Measurements from ENCODE around the gene NXPH1.

The NXPH1 gene

DNA sequence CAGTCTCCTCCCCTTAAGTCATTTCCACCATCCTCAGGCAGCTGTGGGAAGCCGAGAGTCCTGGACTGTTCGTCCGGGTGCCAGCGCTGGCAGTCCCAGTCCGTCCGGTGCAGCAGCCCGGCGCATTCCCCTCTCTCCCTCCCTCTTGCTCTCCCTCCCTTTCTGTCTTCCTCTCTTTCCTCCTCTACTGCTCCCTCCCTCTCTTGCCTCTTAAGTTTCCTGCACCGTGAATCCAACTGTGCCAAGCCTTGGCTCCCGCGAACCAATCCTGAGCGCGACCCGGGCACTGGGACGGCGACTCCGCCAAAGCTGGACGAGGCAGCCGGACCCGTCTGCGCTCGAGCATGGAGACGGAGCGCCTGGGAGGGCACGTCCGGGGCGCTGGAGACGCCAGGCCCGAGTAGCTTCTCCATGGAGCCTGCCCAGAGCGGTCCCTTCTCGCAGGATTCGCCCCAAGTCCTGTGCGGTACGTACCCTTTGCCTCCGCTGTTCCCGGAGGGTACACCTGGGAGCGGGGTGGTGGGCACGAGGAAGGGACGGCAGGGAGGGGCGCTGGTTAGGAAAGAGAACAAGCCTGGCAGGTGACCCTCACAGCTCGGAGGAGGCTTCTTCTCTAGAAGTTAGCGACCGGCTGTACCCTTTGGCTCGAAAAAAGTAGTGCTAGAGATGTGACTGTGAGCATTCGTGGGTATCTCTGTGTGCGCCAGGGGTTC, 1.0 kb downstream of the NXPH1 start:
- POLR2A ChIA-PET = no interaction called here
- CTCF ChIA-PET = no interaction called here
- no peak for DNase-seq (ENCODE audit: extremely low spot score)
- TF ChIP-seq FOXK2 (IDR thresholded peaks at IDR 0.05) (no peak), BHLHE40 (IDR thresholded peaks at IDR 0.05; ENCODE audit: borderline replicate concordance) (no peak), ELF4 (IDR thresholded peaks at IDR 0.05) (no peak), FOXM1 (IDR thresholded peaks at IDR 0.05; ENCODE audit: borderline replicate concordance) (no peak)

DNA sequence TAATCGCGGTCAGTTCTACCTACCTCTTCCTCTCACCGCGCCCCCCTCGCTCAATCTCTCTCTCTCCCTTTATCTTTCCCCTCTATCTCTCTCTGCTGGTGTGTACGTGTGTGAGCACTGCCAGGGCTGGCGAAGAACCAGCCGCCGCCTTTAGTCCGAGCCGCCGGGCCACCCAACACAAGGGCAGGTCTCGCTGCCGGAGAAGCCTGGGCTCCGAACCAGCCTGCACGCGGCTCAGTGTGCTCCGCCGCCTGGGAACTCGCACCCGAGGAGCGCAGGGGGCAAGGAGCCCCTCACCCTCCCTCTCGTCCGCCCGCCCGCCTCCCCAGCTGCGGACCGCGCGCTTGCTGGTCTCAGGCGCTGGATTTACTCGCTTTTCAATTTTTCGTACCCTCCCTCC, 1.7 kb downstream of the NXPH1 start:
- no peak for TF ChIP-seq FOXA1 (IDR thresholded peaks at IDR 0.05)
- TF ChIP-seq CTBP1 (IDR thresholded peaks at IDR 0.05; ENCODE audit: borderline replicate concordance) = no peak
- no peak for TF ChIP-seq ELF4 (IDR thresholded peaks at IDR 0.05)
- TF ChIP-seq L3MBTL2 (conservative IDR thresholded peaks at IDR 0.05) = no peak
- no peak for TF ChIP-seq SP1 (IDR thresholded peaks at IDR 0.05)
- TF ChIP-seq, protein P1, sequence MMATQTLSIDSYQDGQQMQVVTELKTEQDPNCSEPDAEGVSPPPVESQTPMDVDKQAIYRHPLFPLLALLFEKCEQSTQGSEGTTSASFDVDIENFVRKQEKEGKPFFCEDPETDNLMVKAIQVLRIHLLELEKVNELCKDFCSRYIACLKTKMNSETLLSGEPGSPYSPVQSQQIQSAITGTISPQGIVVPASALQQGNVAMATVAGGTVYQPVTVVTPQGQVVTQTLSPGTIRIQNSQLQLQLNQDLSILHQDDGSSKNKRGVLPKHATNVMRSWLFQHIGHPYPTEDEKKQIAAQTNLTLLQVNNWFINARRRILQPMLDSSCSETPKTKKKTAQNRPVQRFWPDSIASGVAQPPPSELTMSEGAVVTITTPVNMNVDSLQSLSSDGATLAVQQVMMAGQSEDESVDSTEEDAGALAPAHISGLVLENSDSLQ (IDR thresholded peaks at IDR 0.05) = no peak
- TF ChIP-seq ZNF384 (IDR thresholded peaks at IDR 0.05) = no peak
- no peak for TF ChIP-seq NFRKB (IDR thresholded peaks at IDR 0.05)
- no peak for TF ChIP-seq LEF1 (IDR thresholded peaks at IDR 0.05; ENCODE audit: borderline replicate concordance)
- TF ChIP-seq HDGF (IDR thresholded peaks at IDR 0.05; ENCODE audit: borderline replicate concordance) = no peak
- DNase-seq (ENCODE audit: extremely low spot score) = no peak
- ChIA-PET CTCF (no interaction called here), POLR2A (no interaction called here)

DNA sequence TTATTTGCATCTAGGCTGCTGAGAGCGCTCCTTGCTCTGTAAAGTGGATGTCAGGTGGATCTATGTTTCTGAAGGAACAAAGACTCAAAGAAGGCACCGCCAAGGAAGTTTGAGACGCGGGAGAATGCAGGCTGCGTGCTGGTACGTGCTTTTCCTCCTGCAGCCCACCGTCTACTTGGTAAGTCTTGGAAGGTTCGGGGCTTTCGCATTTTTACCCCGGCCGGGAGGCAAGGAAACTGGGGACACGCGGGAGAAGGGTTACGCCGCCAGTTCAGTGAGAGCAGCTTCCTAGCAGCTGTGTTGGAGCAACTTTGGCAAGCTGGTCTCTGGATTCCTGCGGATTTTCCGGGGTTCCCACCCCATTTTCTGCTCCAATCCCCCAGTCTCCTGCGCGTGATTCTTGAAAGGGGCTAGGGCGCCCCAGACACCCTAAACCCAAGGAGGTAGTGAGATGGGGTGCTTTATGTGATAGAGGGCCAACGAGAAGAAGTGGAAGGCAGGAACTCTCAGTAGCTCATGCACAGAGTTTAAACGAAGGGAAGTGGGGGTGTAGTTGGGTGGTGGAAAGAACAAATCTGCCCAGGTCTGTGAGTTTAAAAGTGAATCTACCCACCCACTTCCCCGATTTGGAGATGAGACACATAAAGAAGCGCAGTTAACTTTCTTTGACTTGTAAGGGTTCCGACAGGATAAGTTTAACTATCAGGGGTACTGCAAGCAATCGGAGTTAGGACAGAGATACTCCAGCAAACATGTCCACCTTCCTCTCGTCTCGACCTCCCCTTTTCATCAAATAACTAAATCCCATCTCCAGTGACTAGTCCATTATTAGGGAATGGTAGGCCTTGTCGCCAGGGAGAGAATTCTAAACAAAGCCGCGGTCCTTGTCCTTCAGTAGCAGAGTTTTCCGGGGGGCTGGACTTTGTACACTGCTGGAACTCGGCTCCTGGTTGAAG, 2.5 kb downstream of the NXPH1 start:
- CTCF ChIA-PET = interaction anchor here (0.8 kb wide), 1 partner anchor 700 kb away, joined by 3 read pairs; no protein-coding TSS in a partner anchor
- TF ChIP-seq ARNT (IDR thresholded peaks at IDR 0.05) (no peak), LEF1 (IDR thresholded peaks at IDR 0.05; ENCODE audit: borderline replicate concordance) (no peak), L3MBTL2 (conservative IDR thresholded peaks at IDR 0.05) (no peak), ELF4 (IDR thresholded peaks at IDR 0.05) (no peak), HDGF (IDR thresholded peaks at IDR 0.05; ENCODE audit: borderline replicate concordance) (no peak), BHLHE40 (IDR thresholded peaks at IDR 0.05; ENCODE audit: borderline replicate concordance) (no peak)
- POLR2A ChIA-PET = no interaction called here
- no peak for DNase-seq (ENCODE audit: extremely low spot score)

DNA sequence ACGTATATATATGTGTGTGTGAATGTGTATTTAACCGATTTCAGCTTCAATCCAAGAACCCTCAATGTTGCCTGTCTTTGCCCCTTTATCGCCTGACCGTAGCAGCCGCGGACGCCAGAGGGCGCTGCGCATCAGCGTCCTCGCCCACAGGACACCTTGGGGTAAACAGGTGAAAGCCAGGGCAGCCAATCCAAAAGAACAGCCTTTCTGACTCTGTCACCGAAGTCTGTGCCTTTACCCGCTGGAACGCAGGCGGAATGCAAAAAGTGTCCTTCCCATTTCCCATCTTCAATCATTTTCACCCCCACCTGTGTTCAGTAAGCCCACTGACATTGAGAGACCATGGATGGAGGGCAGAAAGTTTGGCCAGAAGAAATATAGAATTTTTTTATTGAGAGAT, 3.6 kb downstream of the NXPH1 start:
- ChIA-PET POLR2A (no interaction called here), CTCF (interaction anchor here (0.7 kb wide), 1 partner anchor 1015 kb away, joined by 4 read pairs; no protein-coding TSS in a partner anchor)
- DNase-seq (ENCODE audit: extremely low spot score) = peak; percentile 62
- TF ChIP-seq TARDBP (IDR thresholded peaks at IDR 0.05) (no peak), CTBP1 (IDR thresholded peaks at IDR 0.05; ENCODE audit: borderline replicate concordance) (no peak), ELF4 (IDR thresholded peaks at IDR 0.05) (no peak), SUZ12 (IDR thresholded peaks at IDR 0.05) (no peak), ARNT (IDR thresholded peaks at IDR 0.05) (no peak), BHLHE40 (IDR thresholded peaks at IDR 0.05; ENCODE audit: borderline replicate concordance) (no peak), FOXK2 (IDR thresholded peaks at IDR 0.05) (no peak), FOXA1 (IDR thresholded peaks at IDR 0.05) (no peak)

DNA sequence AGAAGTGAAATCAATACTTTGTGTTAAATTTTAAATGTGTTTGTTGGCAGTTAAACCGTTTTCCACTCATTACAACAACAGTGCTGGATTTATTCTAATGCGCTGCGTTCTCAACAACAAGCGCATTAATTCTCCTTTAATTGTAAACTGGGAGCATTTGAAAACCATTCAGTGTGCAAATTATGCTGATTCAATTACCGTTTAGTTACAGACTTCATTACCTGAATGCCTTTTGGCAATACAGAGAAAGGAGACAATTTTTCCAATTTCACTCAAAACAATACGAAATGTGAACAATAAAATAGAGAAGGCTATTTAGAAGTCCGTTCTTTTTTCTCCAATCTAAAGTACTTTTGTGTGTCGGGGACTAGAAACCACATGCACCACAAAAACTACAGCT, 4.2 kb downstream of the NXPH1 start:
- POLR2A ChIA-PET = no interaction called here
- CTCF ChIA-PET = no interaction called here
- TF ChIP-seq FOXK2 (IDR thresholded peaks at IDR 0.05) (no peak), HDGF (IDR thresholded peaks at IDR 0.05; ENCODE audit: borderline replicate concordance) (no peak), SUZ12 (IDR thresholded peaks at IDR 0.05) (no peak), SP1 (IDR thresholded peaks at IDR 0.05) (no peak), L3MBTL2 (conservative IDR thresholded peaks at IDR 0.05) (no peak), FOXA1 (IDR thresholded peaks at IDR 0.05) (no peak), BHLHE40 (IDR thresholded peaks at IDR 0.05; ENCODE audit: borderline replicate concordance) (no peak), ZNF384 (IDR thresholded peaks at IDR 0.05) (no peak), CTBP1 (IDR thresholded peaks at IDR 0.05; ENCODE audit: borderline replicate concordance) (no peak), ARNT (IDR thresholded peaks at IDR 0.05) (no peak), NFRKB (IDR thresholded peaks at IDR 0.05) (no peak), LEF1 (IDR thresholded peaks at IDR 0.05; ENCODE audit: borderline replicate concordance) (no peak), FOXM1 (IDR thresholded peaks at IDR 0.05; ENCODE audit: borderline replicate concordance) (no peak), ELF4 (IDR thresholded peaks at IDR 0.05) (no peak), TARDBP (IDR thresholded peaks at IDR 0.05) (no peak)
- TF ChIP-seq, protein P1 (IDR thresholded peaks at IDR 0.05) = no peak
- no peak for DNase-seq (ENCODE audit: extremely low spot score)

DNA sequence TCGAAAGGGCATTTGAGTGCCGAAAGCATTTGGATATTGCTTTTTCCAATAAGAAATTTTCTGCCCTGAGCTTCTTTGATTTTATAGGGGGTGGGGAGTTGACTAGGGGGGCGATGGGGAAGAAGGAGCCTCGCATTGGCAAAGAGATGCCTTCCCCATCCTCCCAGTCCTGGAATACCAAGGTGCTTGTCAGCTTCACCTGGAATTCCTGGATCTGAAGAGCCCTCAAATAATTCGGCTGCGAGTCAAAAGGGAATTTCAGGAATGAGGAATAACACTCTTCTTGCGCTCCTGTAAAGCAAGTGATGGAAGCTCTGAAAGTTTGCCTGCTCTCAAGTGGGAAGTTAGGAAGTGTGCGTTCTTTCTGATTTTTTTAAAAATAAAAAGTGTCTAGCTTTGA, 7.3 kb downstream of the NXPH1 start:
- POLR2A ChIA-PET = no interaction called here
- CTCF ChIA-PET = no interaction called here

More for the DNA sequence above, 7.3 kb downstream of the NXPH1 start:
- TF ChIP-seq FOXA1 (IDR thresholded peaks at IDR 0.05) (no peak), ZNF384 (IDR thresholded peaks at IDR 0.05) (no peak), ARNT (IDR thresholded peaks at IDR 0.05) (no peak), FOXK2 (IDR thresholded peaks at IDR 0.05) (no peak), SUZ12 (IDR thresholded peaks at IDR 0.05) (no peak), ELF4 (IDR thresholded peaks at IDR 0.05) (no peak), SP1 (IDR thresholded peaks at IDR 0.05) (no peak), CTBP1 (IDR thresholded peaks at IDR 0.05; ENCODE audit: borderline replicate concordance) (no peak), HDGF (IDR thresholded peaks at IDR 0.05; ENCODE audit: borderline replicate concordance) (no peak), BHLHE40 (IDR thresholded peaks at IDR 0.05; ENCODE audit: borderline replicate concordance) (no peak), TARDBP (IDR thresholded peaks at IDR 0.05) (no peak)
- no peak for DNase-seq (ENCODE audit: extremely low spot score)
